Activated CD8-positive, alpha-beta memory T cell treated with anti-CD3 and anti-CD28 coated beads for 36 hours (primary cell): ENCODE measurements around the gene LRRN4CL. TPM values are rescaled to one million over a fixed set of nuclear protein-coding genes. Genes with fewer than 3 reads are reported as not detected.

Experiments used
- CTCF ChIA-PET: fragments of 350-600 bp; sonication (Branson Sonifier 250); formaldehyde crosslinking; loops from one replicate; lab custom pipeline; 2021; ENCODE audit warnings: antibody characterized with exemption; lab: Charles Lee
- POLR2A ChIA-PET: fragments of 350-600 bp; sonication (Branson Sonifier 250); formaldehyde crosslinking; loops from one replicate; lab custom pipeline; 2021; ENCODE audit warnings: antibody characterized with exemption; lab: Charles Lee
- total RNA-seq, 2 experiments: library from RNA; stranded (reverse); gene quantifications; one replicate each; pipeline ENCODE4 v1.2.3, GENCODE V29; 2021

Gene LRRN4CL
- total RNA-seq, 2 experiments from 2014 or later = 0.10 to 0.13 TPM

DNA sequence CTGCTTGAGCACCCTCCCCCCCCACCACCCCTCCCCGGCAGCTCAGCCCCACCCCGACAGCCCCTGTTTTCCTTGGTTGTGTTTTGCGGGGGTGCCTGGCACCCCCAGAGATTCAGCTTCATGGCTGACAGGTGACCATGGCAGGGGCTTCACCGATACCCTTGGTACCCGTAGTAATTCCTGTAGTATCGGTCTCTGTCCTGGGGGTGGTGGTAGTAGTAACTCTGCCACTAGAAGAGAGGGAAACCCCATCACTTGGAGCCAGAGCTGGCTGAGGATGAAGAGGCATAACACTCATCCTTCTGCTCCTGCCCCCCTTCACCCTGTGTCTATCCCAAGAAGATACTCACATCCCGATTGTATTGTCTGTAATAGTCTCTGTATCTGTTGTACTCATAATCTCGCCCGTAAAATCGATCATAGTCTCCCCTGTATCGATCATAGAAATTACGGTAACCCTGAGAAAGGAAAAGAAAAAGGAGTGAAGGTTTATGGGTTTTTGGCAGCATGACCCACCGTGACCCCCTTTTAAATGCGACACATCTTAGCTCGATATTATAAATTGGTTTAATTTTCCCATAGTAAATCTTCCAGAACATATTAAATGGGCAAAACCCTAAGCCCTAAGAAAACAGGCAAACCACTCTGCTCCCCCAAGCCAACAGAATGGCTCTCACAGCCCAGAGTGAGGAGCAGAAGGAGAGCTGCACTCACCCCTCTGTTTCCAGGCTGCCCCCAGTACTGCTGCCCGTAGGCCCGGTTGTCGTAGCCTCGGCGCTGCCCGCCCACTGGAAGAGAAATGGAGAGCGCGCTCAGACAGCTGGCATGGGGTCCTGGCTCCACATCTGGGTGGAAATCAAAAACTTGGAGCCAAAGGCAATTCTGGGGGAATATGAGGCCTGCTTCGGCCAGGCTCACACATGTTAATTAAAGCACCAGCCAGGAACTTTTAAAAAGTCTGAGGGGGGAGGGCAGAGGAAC, 26.1 kb upstream of the LRRN4CL start:
- CTCF ChIA-PET = interaction anchor here (0.6 to 1.0 kb wide), 2 partner anchors 104 to 151 kb away, joined by 3 read pairs; no protein-coding TSS in a partner anchor
- POLR2A ChIA-PET = interaction anchor here (0.6 kb wide), 1 partner anchor 122 kb away, joined by 5 read pairs; no protein-coding TSS in a partner anchor

DNA sequence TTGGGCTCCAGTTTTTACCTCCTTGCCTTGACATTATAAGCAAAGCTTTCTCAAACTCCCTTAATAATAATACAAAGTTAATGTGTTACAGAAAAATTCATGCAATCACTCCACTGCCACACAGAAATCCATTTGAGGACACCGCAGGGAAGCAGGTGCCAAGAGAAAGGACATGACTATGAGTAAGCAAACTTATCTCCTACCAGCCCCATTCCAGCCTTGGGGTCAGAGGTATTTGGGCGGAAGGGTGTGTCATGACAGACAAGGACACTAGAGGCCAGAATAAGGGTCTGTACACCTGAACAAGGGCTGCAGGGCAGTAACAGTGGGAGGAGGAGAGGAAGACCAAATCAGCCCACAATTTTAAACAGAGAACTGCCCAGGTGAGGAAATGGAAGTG, 24.0 kb upstream of the LRRN4CL start:
- CTCF ChIA-PET = interaction anchor here (1.1 kb wide), 1 partner anchor 56 kb away, joined by 3 read pairs; no protein-coding TSS in a partner anchor
- POLR2A ChIA-PET = no interaction called here

DNA sequence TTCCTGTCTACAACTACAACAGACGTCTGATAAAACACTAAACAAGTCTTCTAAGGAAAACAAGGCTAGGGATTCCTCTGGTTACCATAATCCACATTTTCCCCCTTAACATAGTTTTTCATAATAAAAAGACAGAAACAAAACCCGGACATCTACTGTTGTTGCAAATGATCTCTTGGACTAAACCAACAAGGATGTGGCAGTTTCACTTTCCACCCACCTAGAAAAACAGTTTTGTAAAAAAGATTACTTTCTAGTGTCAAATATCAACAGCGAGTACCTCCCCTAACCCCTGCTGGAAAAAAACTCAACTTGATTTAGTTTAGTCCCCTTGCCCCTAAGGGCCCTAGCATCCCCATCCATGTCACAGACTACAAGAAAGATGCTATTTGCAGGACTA, 23.5 kb upstream of the LRRN4CL start:
- CTCF ChIA-PET = interaction anchor here (0.7 kb wide), 1 partner anchor 263 kb away, joined by 3 read pairs; no protein-coding TSS in a partner anchor
- POLR2A ChIA-PET = no interaction called here

DNA sequence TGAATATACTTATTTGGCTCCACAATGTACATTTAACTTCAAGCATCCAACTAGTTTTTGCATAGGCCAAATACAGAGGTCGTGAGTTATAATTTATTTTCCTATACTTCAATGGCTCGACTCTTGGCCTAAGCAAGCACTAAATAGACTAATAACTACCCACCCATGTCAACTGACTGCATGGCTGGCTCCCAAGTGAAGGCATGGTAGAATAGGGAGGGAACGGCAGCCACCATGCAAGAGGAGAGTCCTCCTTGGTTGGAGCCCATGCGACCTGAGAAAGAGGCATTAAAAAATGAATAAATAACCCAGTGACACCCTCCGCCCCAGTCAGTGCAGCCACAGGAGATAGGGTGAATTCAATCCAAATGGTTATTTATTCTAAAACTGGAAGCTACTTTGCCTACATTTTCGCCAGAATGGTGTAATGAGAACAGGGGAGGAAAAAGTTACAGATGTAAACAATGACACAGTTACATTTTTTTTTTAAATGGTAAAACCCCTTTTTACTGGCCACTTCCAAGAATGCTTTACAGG, 23.0 kb upstream of the LRRN4CL start:
- ChIA-PET CTCF (interaction anchor here (0.6 to 0.7 kb wide), 2 partner anchors 264 to 1322 kb away, joined by 3 read pairs; no protein-coding TSS in a partner anchor), POLR2A (interaction anchor here (0.6 to 1.2 kb wide), 2 partner anchors 37 to 41 kb away, joined by 4 read pairs; partner anchors contain the start of genes LBHD1 and UQCC3)

DNA sequence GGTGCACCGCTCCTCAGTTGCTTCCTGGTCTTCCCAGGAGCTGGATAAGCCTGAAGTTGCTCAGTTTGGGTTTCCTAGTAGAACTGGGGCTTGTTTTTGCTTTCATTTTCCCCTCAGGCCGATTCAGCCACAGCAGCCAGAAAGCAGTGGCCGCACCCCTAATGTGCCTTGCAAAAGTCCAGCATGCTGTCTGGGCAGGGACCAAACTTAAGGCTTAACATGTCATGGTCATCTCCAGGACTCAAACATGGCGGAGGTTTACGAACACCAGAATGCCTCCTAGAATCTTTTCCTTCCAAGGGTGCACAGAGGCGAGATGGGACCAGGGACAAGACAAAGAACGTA, 20.6 kb upstream of the LRRN4CL start:
- POLR2A ChIA-PET = interaction anchor here (0.6 to 2.2 kb wide), 6 partner anchors 16 to 146 kb away, joined by 3 to 6 read pairs (median 3); partner anchors contain the start of genes C11orf98, CSKMT, MTA2 and NXF1
- CTCF ChIA-PET = interaction anchor here (1.5 kb wide), 1 partner anchor 17 kb away, joined by 4 read pairs; the partner anchor contains the start of gene HNRNPUL2

GRCh38 chr11:62709247-62710000, 20.1 kb upstream of the LRRN4CL start:
- CTCF ChIA-PET = interaction anchor here (0.6 to 1.5 kb wide), 2 partner anchors 18 to 367 kb away, joined by 3 to 4 read pairs; partner anchors contain the start of gene HNRNPUL2
- POLR2A ChIA-PET = interaction anchor here (0.6 to 2.2 kb wide), 8 partner anchors 16 to 146 kb away, joined by 3 to 6 read pairs (median 3); partner anchors contain the start of genes C11orf98, CSKMT, GANAB and HNRNPUL2

- ChIA-PET CTCF (interaction anchor here (0.6 to 1.5 kb wide), 2 partner anchors 19 to 367 kb away, joined by 3 to 4 read pairs; partner anchors contain the start of gene HNRNPUL2), POLR2A (interaction anchor here (0.6 to 2.2 kb wide), 7 partner anchors 19 to 147 kb away, joined by 3 to 6 read pairs (median 3); partner anchors contain the start of genes GANAB, HNRNPUL2, MTA2 and NXF1)
Observed at GRCh38 chr11:62708793-62709192, 19.5 kb upstream of the LRRN4CL start.

GRCh38 chr11:62708392-62708791, 19.1 kb upstream of the LRRN4CL start:
- POLR2A ChIA-PET = interaction anchor here (0.6 to 2.2 kb wide), 4 partner anchors 19 to 133 kb away, joined by 3 to 6 read pairs (median 4); partner anchors contain the start of genes GANAB, HNRNPUL2 and MTA2
- CTCF ChIA-PET = interaction anchor here (3.4 kb wide), 1 partner anchor 14 kb away, joined by 20 read pairs; no protein-coding TSS in a partner anchor

DNA sequence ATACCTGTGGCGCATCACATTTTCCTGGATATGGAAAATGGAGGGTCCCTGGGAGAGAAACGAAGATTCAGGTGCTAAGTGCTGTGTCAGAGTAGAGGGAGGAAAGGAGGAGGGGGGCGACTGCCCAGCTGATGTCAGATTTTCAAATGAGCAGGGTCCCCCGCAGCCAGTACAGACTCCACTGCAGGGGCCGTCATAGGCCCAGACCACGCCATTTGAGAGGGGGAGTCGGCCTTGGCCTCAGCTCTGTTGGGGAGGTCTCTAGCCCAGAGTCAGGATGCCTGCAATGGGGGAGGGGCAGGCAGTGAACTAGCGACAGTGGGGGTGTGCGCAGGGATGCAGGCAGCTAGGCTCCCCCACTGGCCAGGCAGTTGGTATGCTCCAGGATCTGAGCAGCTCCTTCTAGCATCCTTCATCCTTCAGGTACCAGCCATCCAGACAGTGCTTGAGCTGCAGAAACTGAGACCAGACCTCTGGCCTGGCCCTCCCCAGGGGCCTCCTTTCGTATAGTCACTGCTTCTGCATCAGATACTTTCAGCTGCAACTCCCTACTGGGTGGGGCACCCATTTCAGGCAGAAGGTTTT, 18.0 kb upstream of the LRRN4CL start, which contains the start of the genes BSCL2 and GNG3:
TSS of gene BSCL2 (minus strand) at position 148 of the 585 bp plus-strand sequence. CDS start 229 bp downstream, outside the sequence.
TSS of gene GNG3 (plus strand) at position 400 of the 585 bp plus-strand sequence. CDS start 620 bp downstream, outside the sequence.
- ChIA-PET CTCF (interaction anchor here (1.0 to 3.4 kb wide), 3 partner anchors 13 to 317 kb away, joined by 3 to 20 read pairs (median 3); no protein-coding TSS in a partner anchor), POLR2A (interaction anchor here (1.2 kb wide), 1 partner anchor 116 kb away, joined by 4 read pairs; the partner anchor contains the start of gene TUT1)

DNA sequence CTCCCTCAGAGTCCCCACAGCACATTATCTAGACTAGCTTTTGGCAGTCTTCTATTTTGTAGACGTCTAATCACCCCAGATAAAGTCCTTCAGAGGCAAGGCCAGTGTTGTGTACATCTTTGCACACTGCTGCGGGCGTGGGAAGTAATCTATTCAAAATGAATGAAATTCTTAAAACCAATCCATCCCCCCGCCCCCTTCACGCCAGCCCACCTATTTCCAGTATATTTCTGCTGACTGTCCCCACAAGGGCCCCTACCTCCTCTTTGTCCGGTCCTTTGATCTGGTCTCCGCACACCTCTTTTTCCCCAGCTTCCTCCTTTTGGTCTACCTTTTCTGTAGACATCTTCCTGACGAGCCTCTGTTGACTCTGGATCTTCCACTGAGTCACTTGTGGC, 17.5 kb upstream of the LRRN4CL start:
- ChIA-PET CTCF (interaction anchor here (1.0 to 3.4 kb wide), 3 partner anchors 12 to 316 kb away, joined by 3 to 20 read pairs (median 3); no protein-coding TSS in a partner anchor), POLR2A (interaction anchor here (0.7 to 1.7 kb wide), 3 partner anchors 42 to 116 kb away, joined by 3 to 7 read pairs (median 4); partner anchors contain the start of genes C11orf98, CSKMT and TUT1)

DNA sequence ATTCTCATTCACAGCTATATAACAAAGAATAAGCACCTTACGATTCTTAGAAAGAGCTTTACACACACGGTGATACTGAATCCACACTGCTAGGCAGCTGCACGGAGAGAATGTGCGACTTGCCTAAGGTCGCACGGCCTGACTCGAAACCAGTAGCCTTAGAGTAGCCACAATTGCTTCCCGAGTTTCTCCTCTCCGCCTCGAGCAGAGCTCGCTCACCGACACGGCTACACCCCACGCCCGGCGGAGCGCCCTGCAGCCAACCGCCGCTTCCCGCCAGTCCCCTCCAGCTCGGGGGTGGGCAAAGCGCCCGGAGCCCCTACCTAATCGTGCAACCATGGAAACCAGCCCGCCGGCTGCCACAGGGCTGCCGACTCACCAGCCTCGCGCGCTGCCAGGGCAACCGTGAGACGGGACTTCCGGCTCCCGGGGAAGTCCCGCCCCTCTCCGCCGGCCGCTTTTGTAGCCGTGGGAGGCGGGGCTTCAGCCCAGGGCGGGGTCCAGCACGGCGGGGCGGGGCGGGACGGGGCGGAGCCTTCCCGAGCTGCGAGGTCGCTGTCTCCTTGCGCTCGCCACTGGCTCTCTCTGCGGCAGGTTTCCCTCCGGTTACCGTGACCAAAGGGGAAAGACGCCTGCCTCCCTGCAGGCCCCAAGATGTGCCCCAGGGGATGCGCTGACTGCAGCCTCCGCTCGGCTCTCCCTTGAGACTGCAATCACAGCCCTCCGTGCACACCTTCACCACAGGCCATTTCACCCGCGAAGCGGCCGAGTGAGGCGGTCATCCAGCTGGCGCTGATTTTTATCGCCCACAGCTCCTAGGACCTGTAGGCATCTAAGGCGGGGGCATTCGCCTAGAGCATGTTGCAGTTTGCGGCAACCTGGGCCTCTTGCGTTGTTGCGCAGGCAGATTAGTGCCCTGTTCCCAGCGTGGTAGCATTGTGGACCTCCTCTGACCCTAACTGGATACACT, 16.8 kb upstream of the LRRN4CL start:
- CTCF ChIA-PET = interaction anchor here (0.6 to 3.4 kb wide), 5 partner anchors 12 to 315 kb away, joined by 3 to 20 read pairs (median 4); no protein-coding TSS in a partner anchor
- POLR2A ChIA-PET = interaction anchor here (0.5 to 1.7 kb wide), 8 partner anchors 21 to 115 kb away, joined by 3 to 7 read pairs (median 4); partner anchors contain the start of genes C11orf98, CSKMT, HNRNPUL2 and TUT1

DNA sequence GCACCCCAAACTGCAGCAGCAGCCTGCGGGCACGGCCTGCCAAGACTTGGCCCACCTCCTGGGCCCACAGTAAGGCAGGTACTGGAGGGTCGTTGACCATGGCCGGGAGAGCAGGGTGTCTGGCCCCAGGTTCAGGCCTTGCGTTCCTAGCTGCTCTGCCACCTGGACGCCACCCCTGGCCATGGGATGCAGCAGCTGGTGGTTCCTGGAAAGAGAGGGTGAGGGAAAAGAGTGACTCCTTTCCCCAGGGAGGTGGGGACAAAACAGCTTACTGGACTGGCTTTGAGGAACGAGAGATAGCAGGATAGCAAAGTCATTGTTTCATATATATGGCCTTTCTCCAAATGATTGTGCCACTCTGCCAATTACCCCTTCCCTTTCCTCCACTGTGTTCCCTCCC, 16.1 kb upstream of the LRRN4CL start:
- ChIA-PET POLR2A (interaction anchor here (0.6 to 1.7 kb wide), 4 partner anchors 22 to 48 kb away, joined by 3 to 7 read pairs (median 4); partner anchors contain the start of genes C11orf98, CSKMT and HNRNPUL2), CTCF (interaction anchor here (0.9 to 3.4 kb wide), 3 partner anchors 11 to 81 kb away, joined by 4 to 20 read pairs (median 7); no protein-coding TSS in a partner anchor)

DNA sequence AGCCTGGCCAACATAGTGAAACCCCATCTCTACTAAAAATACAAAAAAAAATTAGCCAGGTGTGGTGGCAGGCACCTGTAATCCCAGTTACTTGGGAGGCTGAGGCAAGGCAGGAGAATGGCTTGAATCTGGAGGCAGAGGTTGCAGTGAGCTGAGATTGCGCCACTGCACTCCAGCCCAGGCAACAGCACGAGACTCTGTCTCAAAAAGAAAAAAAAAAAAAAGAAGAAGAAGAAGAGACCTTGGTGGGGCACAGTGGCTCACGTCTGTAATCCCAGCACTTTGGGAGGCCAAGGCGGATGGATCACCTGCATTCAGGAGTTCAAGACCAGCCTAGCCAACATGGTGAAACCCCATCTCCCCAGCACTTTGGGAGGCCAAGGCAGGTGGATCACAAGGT, 14.6 kb upstream of the LRRN4CL start:
- POLR2A ChIA-PET = interaction anchor here (0.6 to 1.1 kb wide), 2 partner anchors 34 to 177 kb away, joined by 3 to 5 read pairs; partner anchors contain the start of gene SLC3A2

DNA sequence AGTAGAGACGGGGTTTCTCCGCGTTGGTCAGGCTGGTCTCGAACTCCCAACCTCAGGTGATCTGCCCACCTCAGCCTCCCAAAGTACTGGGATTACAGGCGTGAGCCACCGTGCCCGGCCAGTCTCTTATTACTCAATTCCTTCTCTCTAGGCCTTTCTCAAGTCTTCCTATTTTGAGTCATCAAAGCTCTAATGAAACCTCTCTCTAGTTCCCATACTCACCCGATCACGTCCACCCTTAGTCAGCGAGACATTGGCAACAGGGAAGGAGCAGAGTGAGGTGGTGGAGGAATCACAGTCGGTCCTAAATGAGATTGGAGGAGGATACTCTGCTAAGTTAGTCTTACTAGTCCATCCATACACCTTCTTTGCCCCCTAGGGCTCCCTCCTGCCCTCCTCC, 12.9 kb upstream of the LRRN4CL start:
- ChIA-PET POLR2A (interaction anchor here (0.7 kb wide), 1 partner anchor 53 kb away, joined by 3 read pairs; no protein-coding TSS in a partner anchor), CTCF (interaction anchor here (0.6 to 1.0 kb wide), 2 partner anchors 30 to 109 kb away, joined by 3 read pairs; partner anchors contain the start of genes LBHD1 and UQCC3)

More for the DNA sequence above, 14.6 kb upstream of the LRRN4CL start:
- CTCF ChIA-PET = interaction anchor here (0.6 to 1.8 kb wide), 3 partner anchors 14 to 64 kb away, joined by 3 to 7 read pairs (median 3); no protein-coding TSS in a partner anchor
